HCT116 (cell line): ENCODE data around the gene NCCRP1. TPM values are rescaled to one million over a fixed set of nuclear protein-coding genes. Genes with fewer than 3 reads are reported as not detected.

Source experiments
- ATAC-seq: fragments of 200-7000 bp; cut with Tn5 transposase; 2 replicates; pipeline ENCODE4 v1.9.1; 2020; ENCODE audit warnings: mild to moderate bottlenecking, moderate library complexity
- BruUV-seq: library from RNA; stranded (reverse); fragments of 400-500 nt; replicated peaks from 2 replicates; lab custom pipeline; 2021; lab: Mats Ljungman, UMichigan
- CTCF ChIA-PET: fragments of 300-600 bp; sonication (Branson Sonifier 250); formaldehyde crosslinking; loops from one replicate; lab custom pipeline; 2021; ENCODE audit warnings: antibody characterized with exemption; lab: Charles Lee
- POLR2A ChIA-PET: fragments of 300-600, 350-600 bp; sonication (Branson Sonifier 250); formaldehyde crosslinking; loops from one replicate; lab custom pipeline; 2021; ENCODE audit warnings: antibody characterized with exemption; lab: Charles Lee
- RAD21 ChIA-PET, 2 experiments: fragments of 300-600 bp; sonication (Branson Sonifier 250); formaldehyde crosslinking; loops; one replicate each; lab custom pipeline; 2023; ENCODE audit warnings: low total read pairs in 2 of 2; ENCODE audit not compliant: uncharacterized antibody in 2 of 2, unreplicated experiment in 2 of 2, low non-redundant PET in 1 of 2; lab: Charles Lee
- DNase-seq: peaks from one replicate; pipeline ENCODE4 v3.0.0-alpha.2; 2010; ENCODE audit warnings: low read depth, low spot score
- H2AFZ ChIP-seq: fragments of 200-600 bp; shearing (Covaris generic), sonication (generic); 2 replicates; pipeline ENCODE4 v1.6.1; 2017; ENCODE audit warnings: low read depth, mixed run types, mixed read lengths, antibody characterized with exemption, low read length; ENCODE audit not compliant: poor library complexity, severe bottlenecking
- H3K27ac ChIP-seq: 2 replicates; pipeline ENCODE4 v1.5.1; 2012; ENCODE audit warnings: low read depth, low read length
- H3K27me3 ChIP-seq: fragments of 200-600 bp; sonication (generic); 2 replicates; pipeline ENCODE4 v1.6.1; 2016; ENCODE audit warnings: mixed run types, low read length, mixed read lengths; ENCODE audit not compliant: insufficient read depth
- H3K36me3 ChIP-seq, 2 experiments: fragments of 200-500 bp in 1 of 2; fragments of 200-600 bp in 1 of 2; sonication (Bioruptor generic) in 1 of 2; sonication (generic) in 1 of 2; 2 replicates each; pipeline versions ENCODE4 v1.5.1 to v1.6.1; 2014 to 2016; ENCODE audit warnings: low read length in 2 of 2, inconsistent platforms in 1 of 2, mixed read lengths in 1 of 2, mixed run types in 1 of 2; ENCODE audit not compliant: insufficient read depth in 2 of 2, control insufficient read depth in 1 of 2
- H3K4me1 ChIP-seq, 2 experiments: fragments of 200-600 bp in 1 of 2; sonication (generic) in 1 of 2; 2 replicates each; pipeline versions ENCODE4 v1.5.1 to v1.6.1; 2012 to 2017; ENCODE audit warnings: low read length in 2 of 2, inconsistent platforms in 1 of 2, mild to moderate bottlenecking in 1 of 2, mixed read lengths in 1 of 2, mixed run types in 1 of 2, moderate library complexity in 1 of 2; ENCODE audit not compliant: insufficient read depth in 2 of 2, control insufficient read depth in 1 of 2
- H3K4me2 ChIP-seq: fragments of 200-600 bp; sonication (generic); 2 replicates; pipeline ENCODE4 v1.6.1; 2017; ENCODE audit warnings: mixed run types, low read length, mixed read lengths
- H3K4me3 ChIP-seq, 2 experiments: fragments of 200-600 bp in 1 of 2; sonication (generic) in 1 of 2; replicated peaks in 1 of 2; 2 replicates each; pipeline ENCODE4 v1.5.1; 2011 to 2016; ENCODE audit warnings: low read length in 2 of 2, control low read depth in 1 of 2, low read depth in 1 of 2, mild to moderate bottlenecking in 1 of 2, mixed read lengths in 1 of 2, mixed run types in 1 of 2
- H3K79me2 ChIP-seq: fragments of 200-600 bp; sonication (generic); 2 replicates; pipeline ENCODE4 v1.6.1; 2017; ENCODE audit warnings: mild to moderate bottlenecking, mixed run types, low read length, moderate library complexity, mixed read lengths; ENCODE audit not compliant: insufficient read depth
- H3K9ac ChIP-seq: fragments of 200-600 bp; sonication (generic); 2 replicates; pipeline ENCODE4 v1.6.1; 2016; ENCODE audit warnings: low read length, mixed read lengths
- H3K9me2 ChIP-seq: fragments of 200-600 bp; sonication (generic), shearing (Covaris generic); 2 replicates; pipeline ENCODE4 v1.6.1; 2017; ENCODE audit warnings: mixed run types, mild to moderate bottlenecking, moderate library complexity; ENCODE audit not compliant: insufficient read depth
- H3K9me3 ChIP-seq, 2 experiments: fragments of 200-500 bp in 1 of 2; fragments of 200-600 bp in 1 of 2; sonication (Bioruptor generic) in 1 of 2; sonication (generic) in 1 of 2; 2 replicates each; pipeline ENCODE4 v1.6.1; 2014 to 2017; ENCODE audit warnings: low read length in 2 of 2, mixed read lengths in 2 of 2, inconsistent platforms in 1 of 2, low read depth in 1 of 2, mild to moderate bottlenecking in 1 of 2, mixed run types in 1 of 2, moderate library complexity in 1 of 2; ENCODE audit not compliant: control insufficient read depth in 1 of 2, insufficient read depth in 1 of 2
- H4K20me1 ChIP-seq: fragments of 200-600 bp; sonication (generic), shearing (Covaris generic); 2 replicates; pipeline ENCODE4 v1.6.1; 2017; ENCODE audit warnings: mixed run types, mild to moderate bottlenecking, moderate library complexity; ENCODE audit not compliant: insufficient read depth
- CBX3 ChIP-seq: IDR thresholded peaks from 2 replicates; pipeline ENCODE4 v1.6.1; 2012; ENCODE audit warnings: low read depth
- CEBPB ChIP-seq: IDR thresholded peaks from 2 replicates; pipeline ENCODE4 v1.6.1; 2012; ENCODE audit warnings: low read depth
- CTCF ChIP-seq, 3 experiments: fragments of 200-600 bp in 1 of 3; sonication (generic) in 1 of 3; IDR thresholded peaks in 2 of 3; conservative IDR thresholded peaks in 1 of 3; 2 replicates each; pipeline ENCODE4 v1.5.1; 2012 to 2017; ENCODE audit warnings: low read depth in 2 of 3, low read length in 2 of 3, antibody characterized with exemption in 1 of 3, borderline replicate concordance in 1 of 3, control low read depth in 1 of 3, mild to moderate bottlenecking in 1 of 3, mixed read lengths in 1 of 3, mixed run types in 1 of 3, moderate library complexity in 1 of 3; ENCODE audit not compliant: insufficient read depth in 1 of 3
- EGR1 ChIP-seq: IDR thresholded peaks from 2 replicates; pipeline ENCODE4 v1.6.1; 2012; ENCODE audit warnings: low read depth
- ELF1 ChIP-seq: IDR thresholded peaks from 2 replicates; pipeline ENCODE4 v1.6.1; 2012; ENCODE audit warnings: low read depth, borderline replicate concordance
- EZH2 ChIP-seq: fragments of 200-600 bp; sonication (generic); IDR thresholded peaks from 2 replicates; pipeline ENCODE4 v1.6.1; 2017; ENCODE audit warnings: antibody characterized with exemption, mixed run types
- EZH2phosphoT487 ChIP-seq: fragments of 200-600 bp; IDR thresholded peaks from 2 replicates; pipeline ENCODE4 v1.6.1; 2018; ENCODE audit warnings: antibody characterized with exemption, borderline replicate concordance
- JUND ChIP-seq: IDR thresholded peaks from 2 replicates; pipeline ENCODE4 v1.6.1; 2012
- MAX ChIP-seq: IDR thresholded peaks from 2 replicates; pipeline ENCODE4 v1.6.1; 2012
- POLR2A ChIP-seq: IDR thresholded peaks from 2 replicates; pipeline ENCODE4 v1.7.0; 2011; ENCODE audit warnings: borderline replicate concordance; ENCODE audit not compliant: insufficient read depth, insufficient read length; ENCODE audit errors: extremely low read depth
- POLR2AphosphoS5 ChIP-seq: IDR thresholded peaks from 2 replicates; pipeline ENCODE4 v1.6.1; 2011; ENCODE audit warnings: mild to moderate bottlenecking, low read depth, low read length, moderate library complexity
- RAD21 ChIP-seq: IDR thresholded peaks from 2 replicates; pipeline ENCODE4 v1.6.1; 2012; ENCODE audit warnings: low read depth, mild to moderate bottlenecking
- SIN3A ChIP-seq: IDR thresholded peaks from 2 replicates; pipeline ENCODE4 v1.6.1; 2012; ENCODE audit warnings: low read depth
- SP1 ChIP-seq: IDR thresholded peaks from 2 replicates; pipeline ENCODE4 v1.6.1; 2012; ENCODE audit warnings: low read depth
- SRF ChIP-seq: IDR thresholded peaks from 2 replicates; pipeline ENCODE4 v1.6.1; 2012; ENCODE audit warnings: low read depth
- TCF7L2 ChIP-seq: IDR thresholded peaks from 2 replicates; pipeline ENCODE4 v1.7.0; 2011; ENCODE audit warnings: borderline replicate concordance, inconsistent platforms; ENCODE audit not compliant: insufficient read depth, insufficient read length; ENCODE audit errors: extremely low read depth
- YY1 ChIP-seq: IDR thresholded peaks from 2 replicates; pipeline ENCODE4 v1.6.1; 2011; ENCODE audit warnings: low read length, low read depth, moderate library complexity, mild to moderate bottlenecking; ENCODE audit not compliant: insufficient replicate concordance; ENCODE audit errors: extremely low read depth
- ZBTB33 ChIP-seq: IDR thresholded peaks from 2 replicates; pipeline ENCODE4 v1.6.1; 2011; ENCODE audit warnings: mild to moderate bottlenecking, low read length, moderate library complexity; ENCODE audit not compliant: insufficient replicate concordance; ENCODE audit errors: extremely low read depth
- ZFX ChIP-seq: fragments of 450-650 bp; IDR thresholded peaks from 2 replicates; pipeline ENCODE4 v1.6.1; 2017
- ZNF274 ChIP-seq: fragments of 200-500 bp; sonication (Bioruptor generic); IDR thresholded peaks from 2 replicates; pipeline ENCODE4 v1.6.1; 2014; ENCODE audit warnings: mild to moderate bottlenecking, low read depth, low read length, inconsistent platforms
- intact Hi-C: fragments of 100-400 bp; cut with micrococcal nuclease; formaldehyde crosslinking; loops from 2 replicates; pipeline ENCODE4 v1.10.0; 2022
- total RNA-seq: library from RNA; stranded (reverse); gene quantifications from one replicate; pipeline ENCODE4 v1.2.1, GENCODE V29; 2021; ENCODE audit not compliant: unreplicated experiment

Gene NCCRP1
- total RNA-seq, 1 experiment from 2014 or later = 0.12 TPM

- Histone ChIP-seq H3K27me3 (no peaks in the 10 kb centered on the region), H3K4me3 (no peak overlapping the region), H3K36me3 (peaks cover 0 to 5% of the 10 kb centered on the region in 2 experiments; a peak in 1 of 4 replicates), H3K79me2 (peaks cover 32% of the 10 kb centered on the region), H3K9ac (no peak overlapping the region)
- ATAC-seq = peak; percentile 25
- no TSS peak for BruUV-seq
- TF ChIP-seq YY1 (no peak), SP1 (no peak), ZFX (no peak), POLR2A (no peak), JUND (no peak), EZH2phosphoT487 (no peak), ZNF274 (no peak), CBX3 (no peak), EGR1 (no peak), TCF7L2 (no peak), SRF (no peak), ZBTB33 (no peak), CEBPB (no peak), RAD21 (no peak), POLR2AphosphoS5 (no peak), ELF1 (no peak), EZH2 (no peak), SIN3A (no peak), CTCF (IDR thresholded peaks at IDR 0.05 in 2 of 3, conservative IDR thresholded peaks at IDR 0.05 in 1 of 3; ENCODE audit: borderline replicate concordance in 1 of 3, insufficient read depth in 1 of 3, low read depth in 2 of 3, low read length in 2 of 3) (no peak), MAX (no peak)
- TF ChIP-seq, all 23 proteins: peak for 0
- H3K4me1 ChIP-seq = peaks cover 16 to 22% of the 10 kb centered on the region in 2 experiments; a peak in 3 of 4 replicates
- no peaks in the 10 kb centered on the region for H4K20me1 ChIP-seq
- 0 out of 2 replicates have a peak overlapping the region, but pooled peaks have one; percentile 29 for H3K27ac ChIP-seq
- H3K9me3 ChIP-seq = no peaks in the 10 kb centered on the region
- ChIA-PET POLR2A (no interaction called here), RAD21 (no interaction called here), CTCF (no interaction called here)
- H3K9me2 ChIP-seq = no peaks in the 10 kb centered on the region
- no peak for DNase-seq
- intact Hi-C loops = no loop called here
- H2AFZ ChIP-seq = no peak overlapping the region
- peak overlapping the region; percentile 17; the same call in 1 of the 2 replicates for H3K4me2 ChIP-seq
Measured at GRCh38 chr19:39166571-39167391, 30.0 kb upstream of the NCCRP1 start.
